Measurements from ENCODE around the gene SLC6A20. TPM values are rescaled to one million over a fixed set of nuclear protein-coding genes. Genes with fewer than 3 reads are reported as not detected.

Gene SLC6A20
- total RNA-seq, 1 donor from 2014 or later, result 2.8 TPM

DNA sequence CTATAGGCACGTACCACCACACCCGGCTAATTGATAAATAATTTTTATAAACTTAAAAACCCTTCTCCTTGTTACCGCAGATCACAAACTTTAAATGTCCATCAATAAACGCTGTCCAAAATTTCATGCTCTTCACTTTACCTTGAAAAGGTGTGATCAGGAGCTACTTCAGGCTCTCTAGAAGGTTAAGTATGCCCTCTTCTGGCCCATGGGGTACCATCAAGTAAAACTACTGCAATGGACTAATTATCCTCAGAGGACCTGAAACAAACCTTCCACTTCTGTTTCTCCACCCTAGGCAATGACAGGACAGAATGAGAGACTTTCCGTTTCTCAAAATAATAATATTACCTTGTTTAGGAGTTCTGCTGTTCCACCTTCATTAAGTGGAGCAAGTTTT is 36.4 kb upstream of the SLC6A20 start:
- H3K4me3 ChIP-seq (ENCODE audit: low read depth, low read length), result no peak overlapping the region
- TF ChIP-seq, protein P1, sequence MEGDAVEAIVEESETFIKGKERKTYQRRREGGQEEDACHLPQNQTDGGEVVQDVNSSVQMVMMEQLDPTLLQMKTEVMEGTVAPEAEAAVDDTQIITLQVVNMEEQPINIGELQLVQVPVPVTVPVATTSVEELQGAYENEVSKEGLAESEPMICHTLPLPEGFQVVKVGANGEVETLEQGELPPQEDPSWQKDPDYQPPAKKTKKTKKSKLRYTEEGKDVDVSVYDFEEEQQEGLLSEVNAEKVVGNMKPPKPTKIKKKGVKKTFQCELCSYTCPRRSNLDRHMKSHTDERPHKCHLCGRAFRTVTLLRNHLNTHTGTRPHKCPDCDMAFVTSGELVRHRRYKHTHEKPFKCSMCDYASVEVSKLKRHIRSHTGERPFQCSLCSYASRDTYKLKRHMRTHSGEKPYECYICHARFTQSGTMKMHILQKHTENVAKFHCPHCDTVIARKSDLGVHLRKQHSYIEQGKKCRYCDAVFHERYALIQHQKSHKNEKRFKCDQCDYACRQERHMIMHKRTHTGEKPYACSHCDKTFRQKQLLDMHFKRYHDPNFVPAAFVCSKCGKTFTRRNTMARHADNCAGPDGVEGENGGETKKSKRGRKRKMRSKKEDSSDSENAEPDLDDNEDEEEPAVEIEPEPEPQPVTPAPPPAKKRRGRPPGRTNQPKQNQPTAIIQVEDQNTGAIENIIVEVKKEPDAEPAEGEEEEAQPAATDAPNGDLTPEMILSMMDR (conservative IDR thresholded peaks at IDR 0.05; ENCODE audit: low read depth, low read length), result peak; percentile 58
- no peak for DNase-seq (ENCODE audit: low read depth)

DNA sequence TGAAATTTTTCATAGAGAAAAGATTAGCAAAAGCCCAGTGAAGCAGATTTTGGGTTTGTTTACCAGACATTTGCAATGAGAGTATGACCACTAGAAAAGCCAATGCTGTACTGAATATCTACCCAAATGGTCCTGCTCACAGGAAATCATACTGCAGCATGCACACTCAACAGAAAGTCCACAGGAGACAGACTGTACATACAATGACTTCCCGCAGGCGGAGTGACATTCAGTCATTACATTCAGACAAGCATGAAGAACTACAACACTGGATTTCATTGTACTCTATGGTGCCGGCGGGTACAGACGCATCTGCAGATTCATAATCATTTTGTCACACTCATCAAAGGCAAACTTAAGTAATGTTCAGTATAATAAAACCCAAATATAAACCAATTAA is 33.8 kb upstream of the SLC6A20 start:
- TF ChIP-seq, protein P1 (conservative IDR thresholded peaks at IDR 0.05; ENCODE audit: low read depth, low read length), result no peak

DNA sequence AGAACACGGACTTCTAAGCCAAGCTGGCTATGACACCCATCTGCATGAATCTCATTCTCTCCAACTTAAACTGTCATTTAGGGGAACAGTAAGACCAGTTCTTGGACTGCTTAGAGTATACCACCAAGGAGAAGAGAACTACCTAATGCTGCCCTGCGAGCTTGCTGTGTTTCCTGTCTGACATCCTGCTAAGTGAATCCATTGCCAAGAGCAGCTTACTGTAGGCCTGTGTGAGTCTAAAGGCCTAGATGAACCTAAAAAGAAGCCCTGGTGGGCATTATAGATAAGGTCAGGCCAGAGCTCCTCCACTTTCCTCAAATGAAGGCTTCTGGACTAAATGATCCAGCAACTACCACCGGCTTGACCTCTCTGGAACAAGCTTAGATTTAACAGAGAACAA is 30.6 kb upstream of the SLC6A20 start:
- DNase-seq (ENCODE audit: low read depth), result no peak
- TF ChIP-seq, protein P1 (conservative IDR thresholded peaks at IDR 0.05; ENCODE audit: low read depth, low read length), result no peak
- H3K4me3 ChIP-seq (ENCODE audit: low read depth, low read length), result no peak overlapping the region

More for the DNA sequence above, 33.8 kb upstream of the SLC6A20 start:
- H3K4me3 ChIP-seq (ENCODE audit: low read depth, low read length), result no peak overlapping the region
- no peak for DNase-seq (ENCODE audit: low read depth)

DNA sequence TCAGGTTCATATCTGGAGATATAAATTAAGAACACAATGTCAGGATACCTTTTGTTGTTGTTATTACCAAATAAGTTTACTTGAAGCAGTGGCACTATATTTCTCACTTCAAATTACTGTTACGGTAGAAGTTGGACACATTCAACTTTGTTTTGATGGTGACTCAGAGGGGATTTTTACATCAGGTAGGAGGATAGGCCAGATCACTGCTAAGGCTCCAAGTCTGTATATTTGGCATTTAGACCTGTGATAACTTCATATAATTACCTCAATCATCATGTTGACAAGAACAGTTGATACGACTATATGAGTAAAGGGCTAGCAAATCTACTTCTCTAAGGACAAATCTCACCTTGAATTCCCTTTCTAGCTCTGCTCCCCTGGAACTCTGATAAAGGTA is 30.0 kb upstream of the SLC6A20 start:
- no peak overlapping the region for H3K4me3 ChIP-seq (ENCODE audit: low read depth, low read length)
- TF ChIP-seq, protein P1 (conservative IDR thresholded peaks at IDR 0.05; ENCODE audit: low read depth, low read length), result no peak
- DNase-seq (ENCODE audit: low read depth), result no peak

DNA sequence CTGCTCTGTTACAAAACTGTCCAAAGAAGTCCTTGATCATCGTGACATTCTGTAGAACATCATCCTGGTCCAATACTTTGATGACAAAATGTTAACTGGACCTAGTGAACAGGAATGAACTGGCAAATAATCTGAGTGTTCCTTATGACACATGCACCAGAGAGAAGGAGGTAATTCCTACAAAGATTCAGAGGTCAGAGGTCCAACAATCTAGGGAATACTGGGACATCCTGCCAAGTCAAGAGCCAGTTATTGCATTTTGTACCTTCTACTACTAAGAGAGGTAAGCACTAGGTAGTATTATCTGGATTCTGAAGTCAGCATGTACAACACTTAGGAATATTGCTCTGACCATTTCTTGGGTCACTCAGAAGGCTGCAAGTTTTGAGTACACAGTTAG is 24.8 kb upstream of the SLC6A20 start:
- H3K4me3 ChIP-seq (ENCODE audit: low read depth, low read length), result no peak overlapping the region
- TF ChIP-seq, protein P1 (conservative IDR thresholded peaks at IDR 0.05; ENCODE audit: low read depth, low read length), result no peak
- DNase-seq (ENCODE audit: low read depth), result no peak

DNA sequence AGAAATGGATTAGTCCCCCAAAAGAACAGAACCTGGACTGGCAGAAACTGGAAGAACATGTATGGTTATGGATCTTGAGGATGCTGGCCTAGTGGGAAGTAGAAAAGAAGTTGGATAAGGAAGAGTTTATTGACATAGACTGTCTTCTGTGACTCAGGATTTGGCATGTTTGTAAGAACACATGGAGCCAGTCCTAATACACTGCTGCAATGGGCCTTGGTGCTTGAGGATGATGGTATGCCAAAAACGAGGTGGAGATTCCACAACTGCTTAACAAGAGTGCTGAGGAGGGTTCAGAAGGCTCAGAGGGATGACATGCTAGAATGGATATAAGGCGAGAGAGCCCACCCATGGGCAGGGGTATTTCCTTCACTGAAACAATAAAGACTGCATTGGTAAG is 23.2 kb upstream of the SLC6A20 start:
- no peak overlapping the region for H3K4me3 ChIP-seq (ENCODE audit: low read depth, low read length)
- TF ChIP-seq, protein P1 (conservative IDR thresholded peaks at IDR 0.05; ENCODE audit: low read depth, low read length), result no peak
- no peak for DNase-seq (ENCODE audit: low read depth)

DNA sequence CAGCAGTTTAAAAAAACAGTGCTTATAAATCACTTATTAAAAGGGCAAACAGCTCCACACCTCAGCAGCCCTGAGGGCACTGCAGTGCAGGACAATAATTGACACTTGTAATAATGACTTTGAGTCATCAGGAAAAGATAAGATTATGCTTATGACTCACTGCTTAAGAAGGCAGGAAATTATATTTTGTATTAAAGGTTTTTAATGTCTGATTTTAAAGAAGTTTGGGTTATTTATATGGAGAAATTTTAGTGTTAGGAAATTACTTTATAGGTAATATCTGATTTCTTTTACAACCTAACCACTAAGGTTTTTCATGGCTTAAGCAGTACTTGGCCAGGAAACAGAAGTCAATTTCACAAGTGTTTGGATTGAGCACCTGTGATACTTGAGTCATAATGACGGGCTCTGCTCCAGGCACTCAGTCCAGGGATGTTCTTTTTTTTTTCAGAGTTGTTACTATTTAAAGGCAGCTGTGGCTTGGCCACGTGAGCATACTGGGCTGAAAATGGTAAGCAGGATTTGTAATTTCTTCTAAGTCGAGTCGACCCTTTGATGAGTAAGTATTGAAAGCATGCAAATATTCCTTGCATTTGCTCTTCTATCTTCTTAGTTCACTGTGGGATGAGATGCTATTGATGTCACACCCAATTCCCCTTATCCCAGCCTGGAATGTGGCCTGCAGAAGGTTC is 21.6 kb upstream of the SLC6A20 start:
- TF ChIP-seq, protein P1 (conservative IDR thresholded peaks at IDR 0.05; ENCODE audit: low read depth, low read length), result no peak
- peak; percentile 99 for DNase-seq (ENCODE audit: low read depth)
- no peak overlapping the region for H3K4me3 ChIP-seq (ENCODE audit: low read depth, low read length)

Data from epithelial cell of proximal tubule (primary cell).